Measurements from ENCODE around the gene CTXND1.

- TF ChIP-seq CTCF (conservative IDR thresholded peaks at IDR 0.05; ENCODE audit: low read length) (no peak), EZH2phosphoT487 (IDR thresholded peaks at IDR 0.05; ENCODE audit: borderline replicate concordance) (no peak)
These were observed 18.5 kb upstream of the CTXND1 start for GRCh38 chr15:80270472-80270871.

All from Loucy (cell line).